A172 (cell line): Measurements from ENCODE around the gene MYCL. TPM values are rescaled to one million over a fixed set of nuclear protein-coding genes. Genes with fewer than 3 reads are reported as not detected.
"Not testable (repeated sequence)": the region's sequence is repeated elsewhere in the genome, so short reads cannot be mapped to it uniquely, and the experiment has no call there.

ENCODE experiments used
- DNase-seq: peaks from one replicate; pipeline ENCODE4 v3.0.0-alpha.2; 2015; ENCODE audit warnings: low spot score
- total RNA-seq: library from RNA; depleted of rRNA; stranded (reverse); fragments of >200 nt; shearing (Covaris generic); gene quantifications from 2 replicates; pipeline ENCODE4 v1.2.3, GENCODE V29; 2014

MYCL gene
- total RNA-seq, 1 experiment from 2014 or later = 1.5 TPM

- DNase-seq = no peak
These were observed 16.1 kb upstream of the MYCL start for GRCh38 chr1:39917825-39918224.

- DNase-seq = no peak
These were observed 13.9 kb upstream of the MYCL start for GRCh38 chr1:39915499-39916129.

GRCh38 chr1:39913136-39913535, 11.4 kb upstream of the MYCL start:
- DNase-seq = not testable (repeated sequence)

GRCh38 chr1:39910263-39910662, 8.5 kb upstream of the MYCL start:
- no peak for DNase-seq

GRCh38 chr1:39908534-39908933, 6.8 kb upstream of the MYCL start:
- DNase-seq = no peak

GRCh38 chr1:39907528-39908453, 6.1 kb upstream of the MYCL start:
- no peak for DNase-seq

GRCh38 chr1:39905172-39905571, 3.5 kb upstream of the MYCL start:
- no peak for DNase-seq

GRCh38 chr1:39902460-39902807, 717 bp upstream of the MYCL start:
- no peak for DNase-seq

GRCh38 chr1:39901464-39901713, 328 bp downstream of the MYCL start:
- DNase-seq = no peak

GRCh38 chr1:39900662-39901463, 854 bp downstream of the MYCL start:
- DNase-seq = no peak

GRCh38 chr1:39899611-39900538, 1.8 kb downstream of the MYCL start:
- no peak for DNase-seq

GRCh38 chr1:39898648-39899603, 2.8 kb downstream of the MYCL start:
- DNase-seq = no peak

- DNase-seq = no peak
These were observed 3.5 kb downstream of the MYCL start for GRCh38 chr1:39898191-39898590.

GRCh38 chr1:39896909-39897685, 4.6 kb downstream of the MYCL start:
- DNase-seq = no peak

- no peak for DNase-seq
These were observed 5.8 kb downstream of the MYCL start for GRCh38 chr1:39895731-39896480.

GRCh38 chr1:39894884-39895495, 6.7 kb downstream of the MYCL start:
- no peak for DNase-seq

GRCh38 chr1:39892601-39893595, 8.8 kb downstream of the MYCL start:
- peak; percentile 78 for DNase-seq
